Measurements from ENCODE around the gene KCNH4. TPM values are rescaled to one million over a fixed set of nuclear protein-coding genes. Genes with fewer than 3 reads are reported as not detected.
"Not testable (repeated sequence)": the region's sequence is repeated elsewhere in the genome, so short reads cannot be mapped to it uniquely, and the experiment has no call there.

The KCNH4 gene
- total and polyA plus RNA-seq, 9 of the 15 experiments (the other 6 are each of a cell fraction or from before 2014, with no cell fraction given): 0.10 to 1.8 (median 0.50) TPM

- peak; percentile 10; the same call in 1 of the 2 replicates for TF ChIP-seq SMARCA4 (IDR thresholded peaks at IDR 0.05)
- not testable (repeated sequence) for TF ChIP-seq NR2C1 (IDR thresholded peaks at IDR 0.05); JUND (tag; IDR thresholded peaks at IDR 0.05; ENCODE audit: borderline replicate concordance, low read depth, low read length); NR2C2 (CRISPR knock-in tag; IDR thresholded peaks at IDR 0.05)
- peak; percentile 56; the same call in 1 of the 2 replicates for TF ChIP-seq NR2C1 (tag; IDR thresholded peaks at IDR 0.05)
- peak; percentile 47; the same call in 1 of the 2 replicates for TF ChIP-seq ZNF175 (CRISPR knock-in tag; IDR thresholded peaks at IDR 0.05; ENCODE audit: low read depth)
- 0 out of 2 replicates have a peak, but pooled peaks have one; percentile 34 for TF ChIP-seq TSHZ1 (CRISPR knock-in tag; IDR thresholded peaks at IDR 0.05)
- peak; percentile 47; the same call in 1 of the 2 replicates for TF ChIP-seq ATF7 (IDR thresholded peaks at IDR 0.05)
- peak; percentile 86 for TF ChIP-seq ATF4 (CRISPR knock-in tag; IDR thresholded peaks at IDR 0.05)
- 0 out of 2 replicates have a peak, but pooled peaks have one; percentile 4 for TF ChIP-seq ZBTB26 (CRISPR knock-in tag; IDR thresholded peaks at IDR 0.05)
- TF ChIP-seq MEIS2 (IDR thresholded peaks at IDR 0.05; ENCODE audit: partially characterized antibody): peak; percentile 64
- peak; percentile 76 for TF ChIP-seq SOX6 (IDR thresholded peaks at IDR 0.05)
- peak; percentile 77 for TF ChIP-seq MEF2D (tag; conservative IDR thresholded peaks at IDR 0.05; ENCODE audit: low read depth)
- peak; percentile 71; the same call in 1 of the 2 replicates for TF ChIP-seq SMAD4 (CRISPR knock-in tag; conservative IDR thresholded peaks at IDR 0.05)
- TF ChIP-seq JUND (IDR thresholded peaks at IDR 0.05; ENCODE audit: borderline replicate concordance, low read depth, low read length): 0 out of 2 replicates have a peak, but pooled peaks have one; percentile 40
- peak; percentile 25; the same call in 1 of the 2 replicates for TF ChIP-seq ZNF395 (CRISPR knock-in tag; IDR thresholded peaks at IDR 0.05)
- peak; percentile 92 for TF ChIP-seq POLR2H (tag; IDR thresholded peaks at IDR 0.05; ENCODE audit: low read depth)
- peak; percentile 72 for TF ChIP-seq NR2C2 (tag; IDR thresholded peaks at IDR 0.05)
- TF ChIP-seq ZNF134 (CRISPR knock-in tag; conservative IDR thresholded peaks at IDR 0.05): 0 out of 2 replicates have a peak, but pooled peaks have one; percentile 19
- TF ChIP-seq DMBX1 (CRISPR knock-in tag; IDR thresholded peaks at IDR 0.05; ENCODE audit: borderline replicate concordance): peak; percentile 69
- TF ChIP-seq CXXC5 (CRISPR knock-in tag; IDR thresholded peaks at IDR 0.05): 0 out of 2 replicates have a peak, but pooled peaks have one; percentile 46
- peak; percentile 72 for TF ChIP-seq ETV1 (tag; conservative IDR thresholded peaks at IDR 0.05; ENCODE audit: low read depth)
- peak; percentile 60 for TF ChIP-seq CEBPB (tag; IDR thresholded peaks at IDR 0.05)
Measured at GRCh38 chr17:42206153-42206612, 25.2 kb upstream of the KCNH4 start (continued).

Data from K562 (cell line).